Spleen (tissue), 7 donors: ENCODE data around the gene SULT1B1.

Source experiments
- CTCF ChIP-seq, 11 experiments: fragments of 200-600 bp in 7 of 11; fragments of 450-650 bp in 4 of 11; sonication (generic) in 4 of 11; IDR thresholded peaks in 8 of 11; conservative IDR thresholded peaks in 3 of 11; 1 replicate in 7 of 11; 2 replicates in 4 of 11; pipeline versions ENCODE4 v1.4.0 to v1.8.0; 2016 to 2021; ENCODE audit warnings: antibody characterized with exemption in 11 of 11, inconsistent platforms in 4 of 11, mild to moderate bottlenecking in 1 of 11
- POLR2A ChIP-seq, 3 donors: fragments of 450-650 bp; IDR thresholded peaks; one replicate each; pipeline ENCODE4 v1.5.1; 2017; ENCODE audit warnings: antibody characterized with exemption in 3 of 3, mild to moderate bottlenecking in 1 of 3
- donor health status: DM: no; HTN: no; CAD: no; lungs with moderate emphysema.
- donor health status: DM: no; HTN: no; CAD: no.
- donor health status: DM: no; HTN: no; CAD: no.

DNA sequence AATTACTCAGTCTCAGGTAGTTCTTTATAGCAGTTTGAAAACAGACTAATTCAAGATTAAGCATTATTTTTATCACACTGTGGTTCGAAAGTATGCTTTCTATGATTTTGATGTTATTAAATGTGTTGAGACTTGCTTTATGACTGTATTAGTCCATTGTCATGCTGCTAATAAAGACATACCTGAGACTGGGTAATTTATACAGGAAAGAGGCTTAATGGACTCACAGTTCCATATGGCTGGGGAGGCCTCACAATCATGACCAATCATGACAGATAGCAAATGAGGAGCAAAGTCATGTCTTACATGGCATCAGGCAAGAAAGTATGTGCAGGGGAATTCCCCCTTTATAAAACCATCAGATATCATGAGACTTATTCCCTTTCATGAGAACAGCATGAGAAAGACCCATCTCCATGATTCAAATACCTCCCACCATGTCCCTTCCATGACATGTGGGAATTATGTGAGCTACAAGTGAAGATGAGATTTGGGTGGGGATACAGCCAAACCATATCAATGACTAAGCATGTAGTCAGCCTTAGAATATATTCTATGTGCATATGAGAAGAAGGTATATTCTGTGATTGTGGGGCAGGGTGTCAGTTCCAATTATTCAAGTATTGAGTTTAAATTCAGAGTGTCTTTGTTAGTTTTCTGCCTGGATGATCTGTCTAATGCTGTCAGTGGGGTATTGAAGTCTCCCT lies 62.7 kb downstream of the SULT1B1 start:
- no peak for TF ChIP-seq CTCF (IDR thresholded peaks at IDR 0.05 in 8 of 11, conservative IDR thresholded peaks at IDR 0.05 in 3 of 11)
- TF ChIP-seq POLR2A (IDR thresholded peaks at IDR 0.05), result no peak
